SK-N-SH (cell line): Measurements from ENCODE around the gene AKAP9. TPM values are rescaled to one million over a fixed set of nuclear protein-coding genes. Genes with fewer than 3 reads are reported as not detected.
"Not testable (repeated sequence)": the region's sequence is repeated elsewhere in the genome, so short reads cannot be mapped to it uniquely, and the experiment has no call there.

Experiments
- CTCF ChIA-PET: fragments of 300-600, 350-600 bp; formaldehyde crosslinking; extraction: SDS; loops from one replicate; lab custom pipeline; 2021; lab: Yijun Ruan, JAX
- POLR2A ChIA-PET: fragments of 350-600 bp; sonication (Branson Sonifier 250); formaldehyde crosslinking; extraction: SDS; loops from one replicate; lab custom pipeline; 2020; ENCODE audit warnings: antibody characterized with exemption, inconsistent platforms; lab: Yijun Ruan, JAX
- DNase-seq: peaks from one replicate; pipeline ENCODE4 v3.0.0; 2012
- H2AFZ ChIP-seq: fragments of 200-600 bp; sonication (generic); 2 replicates; pipeline ENCODE4 v1.8.1; 2016; ENCODE audit warnings: antibody characterized with exemption, mild to moderate bottlenecking, low read depth
- H3F3A ChIP-seq: fragments of 200-600 bp; sonication (generic); replicated peaks from 2 replicates; pipeline ENCODE3; 2016; ENCODE audit warnings: antibody characterized with exemption, mild to moderate bottlenecking; ENCODE audit not compliant: insufficient read depth
- H3K27ac ChIP-seq, 2 experiments: fragments of 200-500 bp in 1 of 2; fragments of 200-600 bp in 1 of 2; sonication (Bioruptor generic) in 1 of 2; sonication (generic), shearing (Covaris generic) in 1 of 2; 2 replicates each; pipeline versions ENCODE4 v1.5.1 to v1.6.1; 2014 to 2016; ENCODE audit warnings: low read depth in 2 of 2, inconsistent platforms in 1 of 2, low read length in 1 of 2, mild to moderate bottlenecking in 1 of 2, mixed read lengths in 1 of 2
- H3K27me3 ChIP-seq: fragments of 200-600 bp; sonication (generic), shearing (Covaris generic); 2 replicates; pipeline ENCODE4 v1.6.1; 2016; ENCODE audit warnings: mixed run types; ENCODE audit not compliant: insufficient read depth
- H3K36me3 ChIP-seq, 2 experiments: fragments of 200-500 bp in 1 of 2; fragments of 200-600 bp in 1 of 2; sonication (Bioruptor generic) in 1 of 2; sonication (generic) in 1 of 2; replicated peaks in 1 of 2; 2 replicates each; pipeline versions ENCODE3 to v1.5.1; 2014 to 2016; ENCODE audit warnings: low read length in 1 of 2, mild to moderate bottlenecking in 1 of 2; ENCODE audit not compliant: insufficient read depth in 2 of 2, control insufficient read depth in 1 of 2
- H3K4me1 ChIP-seq, 2 experiments: fragments of 200-500 bp in 1 of 2; fragments of 200-600 bp in 1 of 2; sonication (Bioruptor generic) in 1 of 2; sonication (generic), shearing (Covaris generic) in 1 of 2; 2 replicates each; pipeline versions ENCODE4 v1.5.1 to v1.6.1; 2014 to 2016; ENCODE audit warnings: low read depth in 1 of 2, low read length in 1 of 2, mixed run types in 1 of 2; ENCODE audit not compliant: insufficient read depth in 2 of 2, control insufficient read depth in 1 of 2
- H3K4me2 ChIP-seq: fragments of 200-600 bp; sonication (generic), shearing (Covaris generic); 2 replicates; pipeline ENCODE4 v1.6.1; 2017; ENCODE audit warnings: mixed run types
- H3K4me3 ChIP-seq, 2 experiments: fragments of 200-500 bp in 1 of 2; fragments of 200-600 bp in 1 of 2; sonication (Bioruptor generic) in 1 of 2; sonication (generic), shearing (Covaris generic) in 1 of 2; 2 replicates each; pipeline versions ENCODE4 v1.5.1 to v1.8.1; 2014 to 2016; ENCODE audit warnings: low read depth in 2 of 2, inconsistent platforms in 1 of 2, low read length in 1 of 2, mild to moderate bottlenecking in 1 of 2, mixed read lengths in 1 of 2, moderate library complexity in 1 of 2
- H3K79me2 ChIP-seq: fragments of 200-600 bp; sonication (generic); 2 replicates; pipeline ENCODE4 v1.8.1; 2017; ENCODE audit warnings: mild to moderate bottlenecking; ENCODE audit not compliant: insufficient read depth
- H3K9ac ChIP-seq: fragments of 200-600 bp; sonication (generic); 2 replicates; pipeline ENCODE4 v1.6.1; 2017; ENCODE audit warnings: mixed run types
- H3K9me2 ChIP-seq: fragments of 200-600 bp; sonication (generic); 2 replicates; pipeline ENCODE4 v1.6.1; 2017; ENCODE audit warnings: mixed run types
- H3K9me3 ChIP-seq: fragments of 200-600 bp; sonication (generic); 2 replicates; pipeline ENCODE4 v1.6.1; 2017; ENCODE audit warnings: mixed run types, mild to moderate bottlenecking, moderate library complexity
- H4K20me1 ChIP-seq: fragments of 200-600 bp; sonication (generic); 2 replicates; pipeline ENCODE4 v1.6.1; 2017; ENCODE audit warnings: mild to moderate bottlenecking, mixed run types; ENCODE audit not compliant: insufficient read depth
- EZH2phosphoT487 ChIP-seq: fragments of 200-600 bp; sonication (generic); IDR thresholded peaks from 2 replicates; pipeline ENCODE4 v1.6.1; 2017; ENCODE audit warnings: low read depth, mixed run types, mild to moderate bottlenecking, antibody characterized with exemption, moderate library complexity, borderline replicate concordance
- FOSL2 ChIP-seq: IDR thresholded peaks from 2 replicates; pipeline ENCODE4 v1.4.0; 2012; ENCODE audit warnings: low read depth, mild to moderate bottlenecking, moderate library complexity, borderline replicate concordance
- GABPA ChIP-seq: IDR thresholded peaks from 2 replicates; pipeline ENCODE4 v1.4.0; 2012; ENCODE audit warnings: low read depth, mild to moderate bottlenecking
- JUND ChIP-seq: IDR thresholded peaks from 2 replicates; pipeline ENCODE4 v1.4.0; 2012
- NFIC ChIP-seq: IDR thresholded peaks from 2 replicates; pipeline ENCODE4 v1.4.0; 2012; ENCODE audit warnings: borderline replicate concordance
- NRF1 ChIP-seq: IDR thresholded peaks from 2 replicates; pipeline ENCODE4 v1.6.1; 2012; ENCODE audit warnings: low read depth, mild to moderate bottlenecking, low read length
- RCOR1 ChIP-seq: fragments of 150-350 bp; IDR thresholded peaks from 2 replicates; pipeline ENCODE4 v1.6.1; 2017; ENCODE audit warnings: antibody characterized with exemption, low read length
- RFX5 ChIP-seq: IDR thresholded peaks from 2 replicates; pipeline ENCODE4 v1.6.1; 2012; ENCODE audit warnings: mild to moderate bottlenecking, improper control_type of control experiment, low read length
- RXRA ChIP-seq: IDR thresholded peaks from 2 replicates; pipeline ENCODE4 v1.4.0; 2012; ENCODE audit warnings: low read depth, mild to moderate bottlenecking, borderline replicate concordance
- TAF1 ChIP-seq: IDR thresholded peaks from 2 replicates; pipeline ENCODE4 v1.6.1; 2012; ENCODE audit warnings: low read depth, mild to moderate bottlenecking, low read length, moderate library complexity, borderline replicate concordance
- TCF12 ChIP-seq: IDR thresholded peaks from 2 replicates; pipeline ENCODE4 v1.4.0; 2012
- YY1 ChIP-seq: IDR thresholded peaks from 2 replicates; pipeline ENCODE4 v1.4.0; 2012; ENCODE audit warnings: low read depth, mild to moderate bottlenecking
- WGBS: methylation state at CpG from one replicate; pipeline ENCODE4 v1.1.6; 2017; ENCODE audit warnings: low lambda C conversion rate; 5-methylcytosine and 5-hydroxymethylcytosine counted together
- polyA plus RNA-seq, 3 experiments: library from polyadenylated mRNA; depleted of rRNA; stranded (reverse); fragments of >200 nt; gene quantifications; 2 replicates each; pipeline ENCODE4 v1.2.3, GENCODE V29; 2012
- TF ChIP-seq, protein P1 (sequence below): IDR thresholded peaks from 2 replicates; pipeline ENCODE4 v1.4.0; 2012; ENCODE audit warnings: low read depth, borderline replicate concordance

AKAP9 gene
- polyA plus RNA-seq, 1 of the 3 experiments (the other 2 are of a cell fraction) = 13.1 TPM

DNA sequence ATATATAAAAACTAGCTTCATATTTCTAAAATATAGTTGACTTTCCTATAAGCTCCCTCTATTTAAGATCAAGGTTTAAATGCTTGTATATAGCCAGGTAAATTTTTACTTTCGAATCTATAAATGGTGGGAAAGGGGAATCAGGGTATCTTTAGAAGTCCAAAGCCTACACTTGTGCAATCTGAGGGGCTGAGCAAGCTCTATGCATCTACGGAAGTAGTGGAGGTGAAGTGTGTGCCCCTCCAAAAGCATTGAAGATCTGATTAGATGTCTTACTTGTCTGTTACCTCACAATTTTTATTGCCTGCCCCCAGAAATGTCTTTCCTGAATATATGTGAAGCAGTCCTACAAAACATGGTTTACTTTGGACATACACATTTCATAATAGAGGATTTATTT is 1.6 kb downstream of the AKAP9 start:
- CTCF ChIA-PET = interaction anchor here (0.8 to 2.7 kb wide), 8 partner anchors 10 to 505 kb away, joined by 3 to 15 read pairs (median 4); partner anchors contain the start of gene GATAD1
- POLR2A ChIA-PET = interaction anchor here (1.4 kb wide), 1 partner anchor 10 kb away, joined by 3 read pairs; no protein-coding TSS in a partner anchor
- Histone ChIP-seq H3K4me3 (peak overlapping the region; percentile 77 to 95; a peak in 3 of 4 replicates), H3K9me3 (no peaks in the 10 kb centered on the region), H3K79me2 (peaks cover 75% of the 10 kb centered on the region), H3K36me3 (no peaks in the 10 kb centered on the region), H3K4me2 (peak overlapping the region; percentile 92), H3K27me3 (no peaks in the 10 kb centered on the region), H3K27ac (no peak overlapping the region), H3F3A (peaks cover 7% of the 10 kb centered on the region), H3K9me2 (no peaks in the 10 kb centered on the region), H2AFZ (peak overlapping the region; percentile 93; the same call in 1 of the 2 replicates), H4K20me1 (peaks cover 23% of the 10 kb centered on the region), H3K4me1 (peaks cover 8 to 9% of the 10 kb centered on the region in 2 experiments; a peak in 3 of 4 replicates), H3K9ac (peak overlapping the region; percentile 92; the same call in 1 of the 2 replicates)
- TF ChIP-seq, protein P1, sequence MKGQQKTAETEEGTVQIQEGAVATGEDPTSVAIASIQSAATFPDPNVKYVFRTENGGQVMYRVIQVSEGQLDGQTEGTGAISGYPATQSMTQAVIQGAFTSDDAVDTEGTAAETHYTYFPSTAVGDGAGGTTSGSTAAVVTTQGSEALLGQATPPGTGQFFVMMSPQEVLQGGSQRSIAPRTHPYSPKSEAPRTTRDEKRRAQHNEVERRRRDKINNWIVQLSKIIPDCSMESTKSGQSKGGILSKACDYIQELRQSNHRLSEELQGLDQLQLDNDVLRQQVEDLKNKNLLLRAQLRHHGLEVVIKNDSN = no peak
- TF ChIP-seq NFIC (no peak), FOSL2 (no peak), RXRA (no peak), TAF1 (no peak), NRF1 (no peak), YY1 (no peak), RCOR1 (no peak), GABPA (no peak), TCF12 (no peak), JUND (no peak), EZH2phosphoT487 (no peak), RFX5 (no peak)
- 59% methylated on average over 2 of the region's 2 CpGs for WGBS
- no peak for DNase-seq

DNA sequence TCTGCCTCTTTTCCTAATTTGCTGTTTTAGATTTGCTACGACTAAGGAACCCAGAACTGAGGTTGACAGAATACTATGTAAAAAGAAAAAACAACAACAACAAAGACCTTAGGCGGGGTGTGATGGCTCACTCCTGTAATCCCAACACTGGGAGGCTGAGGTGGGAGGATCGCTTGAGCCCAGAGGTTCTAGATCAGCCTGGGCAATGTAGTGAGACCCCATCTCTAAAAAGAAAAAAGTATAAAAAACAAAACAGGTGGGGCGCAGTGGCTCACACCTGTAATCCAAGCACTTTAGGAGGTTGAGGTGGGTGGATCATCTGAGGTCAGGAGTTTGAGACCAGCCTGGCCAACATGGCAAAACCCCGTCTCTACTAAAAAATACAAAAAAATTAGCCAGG is 4.3 kb downstream of the AKAP9 start:
- H3K4me1 ChIP-seq, CTCF ChIA-PET, H3K9me3 ChIP-seq, H3F3A ChIP-seq, H3K27me3 ChIP-seq, H3K9ac ChIP-seq, H2AFZ ChIP-seq, H3K4me2 ChIP-seq, H3K27ac ChIP-seq, H3K9me2 ChIP-seq, POLR2A ChIA-PET, H3K4me3 ChIP-seq, DNase-seq, H3K36me3 ChIP-seq: not testable (repeated sequence)
- H4K20me1 ChIP-seq = peaks cover 38% of the 10 kb centered on the region
- H3K79me2 ChIP-seq = peaks cover 99% of the 10 kb centered on the region
- 97% methylated on average over 5 of the region's 5 CpGs for WGBS
